Ovary (tissue), 3 donors: ENCODE measurements around the gene WDR90.

Source experiments
- CTCF ChIP-seq, 3 donors: fragments of 450-650 bp in 2 of 3; fragments of 200-600 bp in 1 of 3; IDR thresholded peaks; one replicate each; pipeline versions ENCODE4 v1.5.1 to v1.8.0; 2016 to 2022; ENCODE audit warnings: antibody characterized with exemption in 3 of 3, mild to moderate bottlenecking in 1 of 3
- EP300 ChIP-seq: sonication (generic); formaldehyde crosslinking; IDR thresholded peaks from one replicate; pipeline ENCODE4 v1.6.1; 2017; ENCODE audit warnings: antibody characterized with exemption
- donor health status: DM: no; HTN: no; CAD: no.

DNA sequence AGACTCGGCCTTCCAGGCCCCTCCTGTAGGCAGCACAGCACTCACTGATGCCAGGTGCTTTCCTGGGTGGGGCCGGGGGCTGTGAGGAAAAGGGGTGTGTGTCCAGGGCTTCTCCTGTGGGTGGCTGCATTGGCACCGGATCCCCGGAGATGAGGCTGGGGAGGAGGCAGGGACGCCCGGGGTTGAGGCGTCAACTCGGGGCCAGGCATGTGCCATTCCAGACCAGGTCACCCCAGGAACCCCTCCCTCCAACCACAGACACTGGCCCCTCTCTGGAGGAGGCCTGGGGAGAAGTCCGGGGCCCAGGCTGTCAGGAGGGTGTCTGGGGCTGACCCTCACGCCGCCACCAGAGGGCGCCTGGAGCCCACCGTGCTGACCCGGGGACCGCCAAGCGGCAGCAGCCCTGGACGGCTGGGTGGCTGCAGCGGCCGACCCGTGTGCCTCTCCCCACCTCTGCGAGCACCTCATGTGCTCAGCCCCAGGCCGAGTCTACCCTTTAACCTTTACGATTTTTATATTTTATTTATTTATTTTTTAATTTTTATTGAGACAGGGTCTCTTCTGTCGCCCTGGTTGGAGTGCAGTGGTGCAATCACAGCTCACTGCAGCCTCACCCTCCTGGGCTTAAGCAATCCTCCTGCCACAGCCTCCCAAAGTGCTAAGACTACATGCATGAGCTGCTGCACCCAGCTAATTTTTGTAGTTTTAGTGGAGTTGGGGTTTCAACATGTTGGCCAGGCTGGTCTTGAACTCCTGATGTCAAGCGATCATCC is 62.6 kb downstream of the WDR90 start:
- TF ChIP-seq CTCF (IDR thresholded peaks at IDR 0.05) (peak; percentile 65 to 83 (median 75)), EP300 (no peak)
